ENCODE data around the gene KBTBD12. TPM values are rescaled to one million over a fixed set of nuclear protein-coding genes. Genes with fewer than 3 reads are reported as not detected.
"Not testable (repeated sequence)": the region's sequence is repeated elsewhere in the genome, so short reads cannot be mapped to it uniquely, and the experiment has no call there.

The KBTBD12 gene
- total RNA-seq, 2 donors from 2014 or later, result 2.1 to 3.0 TPM

GRCh38 chr3:127899766-127900165, 15.3 kb upstream of the KBTBD12 start:
- intact Hi-C loops (cut with DNase I), result no loop called here
- no peak for DNase-seq (ENCODE audit: low spot score)

- DNase-seq (ENCODE audit: low spot score), result no peak
- intact Hi-C loops (cut with DNase I), result no loop called here
Observed at GRCh38 chr3:127900536-127900935, 14.5 kb upstream of the KBTBD12 start.

- intact Hi-C loops (cut with DNase I), result no loop called here
- DNase-seq (ENCODE audit: low spot score), result no peak
Observed at GRCh38 chr3:127902486-127902885, 12.5 kb upstream of the KBTBD12 start.

- intact Hi-C loops (cut with DNase I), result no loop called here
- DNase-seq (ENCODE audit: low spot score), result no peak
Observed at GRCh38 chr3:127903611-127904375, 11.2 kb upstream of the KBTBD12 start.

GRCh38 chr3:127905556-127905955, 9.5 kb upstream of the KBTBD12 start:
- intact Hi-C loops (cut with DNase I), result no loop called here
- no peak for DNase-seq (ENCODE audit: low spot score)

- intact Hi-C loops (cut with DNase I); DNase-seq (ENCODE audit: low spot score): not testable (repeated sequence)
Observed at GRCh38 chr3:127906653-127907052, 8.4 kb upstream of the KBTBD12 start.

GRCh38 chr3:127908202-127908601, 6.8 kb upstream of the KBTBD12 start:
- DNase-seq (ENCODE audit: low spot score), result no peak
- intact Hi-C loops (cut with DNase I), result no loop called here

GRCh38 chr3:127908951-127909350, 6.1 kb upstream of the KBTBD12 start:
- intact Hi-C loops (cut with DNase I), result no loop called here

GRCh38 chr3:127909646-127910045, 5.4 kb upstream of the KBTBD12 start:
- DNase-seq (ENCODE audit: low spot score), result no peak
- intact Hi-C loops (cut with DNase I), result no loop called here

More at GRCh38 chr3:127908951-127909350, 6.1 kb upstream of the KBTBD12 start:
- no peak for DNase-seq (ENCODE audit: low spot score)

GRCh38 chr3:127911421-127911931, 3.6 kb upstream of the KBTBD12 start:
- DNase-seq (ENCODE audit: low spot score), result no peak
- intact Hi-C loops (cut with DNase I), result no loop called here

GRCh38 chr3:127913841-127914240, 1.2 kb upstream of the KBTBD12 start:
- not testable (repeated sequence) for DNase-seq (ENCODE audit: low spot score)

GRCh38 chr3:127914584-127914983, 448 bp upstream of the KBTBD12 start:
- no peak for DNase-seq (ENCODE audit: low spot score)
- intact Hi-C loops (cut with DNase I), result no loop called here

More at GRCh38 chr3:127913841-127914240, 1.2 kb upstream of the KBTBD12 start:
- intact Hi-C loops (cut with DNase I), result not testable (repeated sequence)

GRCh38 chr3:127915937-127916493, 983 bp downstream of the KBTBD12 start:
- no peak for DNase-seq (ENCODE audit: low spot score)
- intact Hi-C loops (cut with DNase I), result no loop called here

- intact Hi-C loops (cut with DNase I), result no loop called here
- no peak for DNase-seq (ENCODE audit: low spot score)
Observed at GRCh38 chr3:127920738-127921137, 5.7 kb downstream of the KBTBD12 start.

- DNase-seq (ENCODE audit: low spot score), result no peak
- intact Hi-C loops (cut with DNase I), result no loop called here
Observed at GRCh38 chr3:127923611-127924010, 8.6 kb downstream of the KBTBD12 start.

- intact Hi-C loops (cut with DNase I), result no loop called here
- no peak for DNase-seq (ENCODE audit: low spot score)
Observed at GRCh38 chr3:127925384-127925783, 10.4 kb downstream of the KBTBD12 start.

- no peak for DNase-seq (ENCODE audit: low spot score)
- intact Hi-C loops (cut with DNase I), result no loop called here
Observed at GRCh38 chr3:127927829-127928604, 13.0 kb downstream of the KBTBD12 start.

- no peak for DNase-seq (ENCODE audit: low spot score)
- intact Hi-C loops (cut with DNase I), result no loop called here
Observed at GRCh38 chr3:127929818-127930413, 14.9 kb downstream of the KBTBD12 start.

- DNase-seq (ENCODE audit: low spot score), result no peak
- intact Hi-C loops (cut with DNase I), result no loop called here
Observed at GRCh38 chr3:127933396-127933795, 18.4 kb downstream of the KBTBD12 start.

GRCh38 chr3:127938800-127939199, 23.8 kb downstream of the KBTBD12 start:
- intact Hi-C loops (cut with DNase I), result no loop called here
- DNase-seq (ENCODE audit: low spot score), result no peak
